GM12878 (cell line): Measurements from ENCODE around the gene HEYL. TPM values are rescaled to one million over a fixed set of nuclear protein-coding genes. Genes with fewer than 3 reads are reported as not detected.

ENCODE experiments used
- BCL3 ChIP-seq: IDR thresholded peaks from 2 replicates; pipeline ENCODE4 v1.6.1; 2011; ENCODE audit warnings: borderline replicate concordance, low read depth, mild to moderate bottlenecking, moderate library complexity, low read length; ENCODE audit not compliant: insufficient read depth, poor library complexity, severe bottlenecking
- CHD4 ChIP-seq: fragments of 200-600 bp; sonication (generic); IDR thresholded peaks from 2 replicates; pipeline ENCODE4 v1.6.1; 2016; ENCODE audit warnings: mild to moderate bottlenecking
- DPF2 ChIP-seq: fragments of 450-650 bp; IDR thresholded peaks from 2 replicates; pipeline ENCODE4 v1.6.1; 2017; ENCODE audit warnings: mild to moderate bottlenecking
- E2F8 ChIP-seq: fragments of 450-650 bp; IDR thresholded peaks from 2 replicates; pipeline ENCODE4 v1.6.1; 2018; ENCODE audit warnings: mild to moderate bottlenecking, low read depth, moderate library complexity; ENCODE audit not compliant: partially characterized antibody
- E4F1 ChIP-seq: fragments of 450-650 bp; IDR thresholded peaks from 2 replicates; pipeline ENCODE4 v1.6.1; 2018; ENCODE audit warnings: borderline replicate concordance, mild to moderate bottlenecking; ENCODE audit not compliant: partially characterized antibody
- GABPA ChIP-seq: IDR thresholded peaks from 2 replicates; pipeline ENCODE4 v1.6.1; 2014; ENCODE audit warnings: antibody characterized with exemption, low read depth, mild to moderate bottlenecking, inconsistent platforms
- HCFC1 ChIP-seq: fragments of 150-350 bp; IDR thresholded peaks from 2 replicates; pipeline ENCODE4 v1.6.1; 2014; ENCODE audit warnings: low read length
- HDAC2 ChIP-seq: fragments of 200-600 bp; sonication (generic); IDR thresholded peaks from 2 replicates; pipeline ENCODE4 v1.6.1; 2017
- HDGF ChIP-seq: fragments of 450-650 bp; IDR thresholded peaks from 2 replicates; pipeline ENCODE4 v1.6.1; 2016; ENCODE audit warnings: antibody characterized with exemption
- IRF4 ChIP-seq: IDR thresholded peaks from 2 replicates; pipeline ENCODE4 v1.6.1; 2011; ENCODE audit warnings: low read depth, low read length
- MYC ChIP-seq: IDR thresholded peaks from 2 replicates; pipeline ENCODE4 v1.6.1; 2011; ENCODE audit warnings: mild to moderate bottlenecking, low read length, moderate library complexity, inconsistent platforms; ENCODE audit not compliant: insufficient read depth, insufficient replicate concordance, insufficient read length, severe bottlenecking
- PAX5 ChIP-seq: IDR thresholded peaks from 2 replicates; pipeline ENCODE4 v1.6.1; 2011; ENCODE audit warnings: low read depth, low read length, borderline replicate concordance
- POLR2AphosphoS5 ChIP-seq: IDR thresholded peaks from 2 replicates; pipeline ENCODE4 v1.6.1; 2011; ENCODE audit warnings: mild to moderate bottlenecking, low read length, inconsistent platforms
- RELA ChIP-seq: fragments of 450-650 bp; IDR thresholded peaks from 2 replicates; pipeline ENCODE4 v1.8.0; 2014; ENCODE audit warnings: borderline replicate concordance; ENCODE audit not compliant: partially characterized antibody
- SKIL ChIP-seq: fragments of 450-650 bp; IDR thresholded peaks from 2 replicates; pipeline ENCODE4 v1.6.1; 2017; ENCODE audit warnings: mild to moderate bottlenecking, low read depth, inconsistent platforms; ENCODE audit not compliant: poor library complexity, severe bottlenecking
- SUZ12 ChIP-seq: fragments of 200-600 bp; sonication (generic); IDR thresholded peaks from one replicate; pipeline ENCODE4 v1.6.1; 2018; ENCODE audit warnings: antibody characterized with exemption, mild to moderate bottlenecking; ENCODE audit not compliant: unreplicated experiment
- TCF12 ChIP-seq: IDR thresholded peaks from 2 replicates; pipeline ENCODE4 v1.6.1; 2011; ENCODE audit warnings: low read depth, mild to moderate bottlenecking, low read length
- YBX1 ChIP-seq: fragments of 450-650 bp; IDR thresholded peaks from 2 replicates; pipeline ENCODE4 v1.6.1; 2016; ENCODE audit warnings: antibody characterized with exemption
- ZBTB4 ChIP-seq: fragments of 450-650 bp; formaldehyde crosslinking; IDR thresholded peaks from 2 replicates; pipeline ENCODE4 v1.4.0; 2022; ENCODE audit warnings: mild to moderate bottlenecking, moderate library complexity
- polyA plus RNA-seq, 11 experiments: library from polyadenylated mRNA; depleted of rRNA in 4 of 11; unstranded in 6 of 11; stranded (reverse) in 5 of 11; fragments of >200 nt; fragmentation: Nextera tagmentation in 4 of 11; fragmentation: Illumina TruSeq in 1 of 11; extraction: Ambion mirVana in 4 of 11; extraction: Trizol in 1 of 11; gene quantifications; 1 replicate in 1 of 11; 2 replicates in 10 of 11; pipeline versions ENCODE4 v1.2.1 to v1.2.3, GENCODE V29; 2011 to 2016; ENCODE audit warnings: inconsistent platforms in 2 of 11, missing spikeins in 2 of 11, low read depth in 1 of 11
- total RNA-seq, 4 experiments: library from RNA; depleted of rRNA in 3 of 4; stranded (reverse); fragments of >200 nt in 3 of 4; fragmentation: Illumina TruSeq in 1 of 4; extraction: Trizol in 1 of 4; gene quantifications; 2 replicates each; pipeline versions ENCODE4 v1.2.1 to v1.2.3, GENCODE V29; 2013 to 2021

HEYL gene
- total and polyA plus RNA-seq, 10 of the 15 experiments (the other 5 are each of a cell fraction or from before 2014, with no cell fraction given) = under 0.01 to 0.04 TPM; not detected in 8

- TF ChIP-seq IRF4 (peak; percentile 99), HDGF (no peak), GABPA (0 out of 2 replicates have a peak, but pooled peaks have one; percentile 45), TCF12 (peak; percentile 76; the same call in 1 of the 2 replicates), DPF2 (peak; percentile 99), SKIL (peak; percentile 76), HDAC2 (no peak), HCFC1 (no peak), MYC (no peak), ZBTB4 (CRISPR knock-in tag) (no peak), BCL3 (peak; percentile 84), E4F1 (no peak), CHD4 (no peak), E2F8 (no peak), PAX5 (peak; percentile 88; the same call in 1 of the 2 replicates), YBX1 (no peak), SUZ12 (no peak), POLR2AphosphoS5 (no peak), RELA (peak; percentile 72)
These were observed 27.3 kb upstream of the HEYL start (continued) for GRCh38 chr1:39666772-39667171.
